Renal pelvis (tissue), 4 donors: ENCODE measurements around the gene CC2D1B. TPM values are rescaled to one million over a fixed set of nuclear protein-coding genes. Genes with fewer than 3 reads are reported as not detected.

ENCODE experiments used
- DNase-seq: peaks from one replicate; pipeline ENCODE4 v3.0.0-alpha.2; 2013
- polyA plus RNA-seq, 3 donors: library from polyadenylated mRNA; unstranded; fragments of 120-200 nt; gene quantifications; one replicate each; pipeline ENCODE4 v1.2.1, GENCODE V29; 2013; ENCODE audit not compliant: insufficient read length in 3 of 3

CC2D1B gene
- polyA plus RNA-seq, 3 donors: 25.5 to 35.4 (median 34.6) TPM

DNA sequence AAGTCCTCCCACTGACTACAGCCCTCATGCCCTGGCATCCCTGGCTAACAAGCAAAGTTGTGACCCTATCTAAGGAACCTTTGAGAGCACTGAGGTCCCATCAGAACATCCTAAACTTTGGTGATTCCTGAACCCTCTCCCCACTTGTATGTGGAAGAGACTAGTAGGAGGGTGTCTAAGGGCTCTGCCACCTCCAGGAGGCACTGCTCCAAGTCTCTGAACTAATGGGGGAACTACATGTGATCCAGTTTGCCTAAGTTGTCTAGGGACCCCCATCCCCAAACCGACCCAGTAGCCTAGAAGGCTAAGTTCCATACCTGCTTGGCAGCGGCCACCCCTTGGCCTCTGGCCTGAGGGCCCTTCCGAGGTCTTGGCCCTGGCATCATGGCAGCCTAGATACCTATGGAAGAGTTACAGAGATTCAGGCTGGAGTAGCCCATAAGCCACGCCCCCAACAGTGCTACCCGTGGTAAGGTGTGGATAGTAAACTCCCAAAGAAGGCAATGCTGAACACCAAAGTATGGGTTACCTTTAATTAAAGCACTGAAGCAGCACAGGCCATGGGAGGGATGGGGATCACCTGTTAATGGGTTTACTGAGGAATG, 1.7 kb downstream of the CC2D1B start:
- no peak for DNase-seq

DNA sequence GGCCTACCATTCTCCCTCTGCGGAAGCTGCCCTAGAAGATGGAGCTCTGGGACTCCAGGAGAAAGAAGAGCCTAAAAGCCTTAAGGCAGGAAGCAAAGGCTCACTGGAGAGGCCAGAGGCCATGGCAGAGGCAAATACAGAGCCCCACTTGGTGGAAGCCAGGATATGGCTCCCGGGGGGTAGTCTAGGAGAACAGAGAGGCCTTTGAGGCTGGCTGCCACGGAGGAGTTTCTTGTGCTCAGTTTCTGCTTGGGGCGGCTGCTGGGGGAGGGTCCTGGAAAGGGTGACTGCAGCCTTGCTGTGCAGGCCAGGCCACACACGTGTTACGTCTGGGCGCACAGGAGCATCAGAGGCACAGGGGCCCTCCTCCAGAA, 5.4 kb downstream of the CC2D1B start:
- no peak for DNase-seq

DNA sequence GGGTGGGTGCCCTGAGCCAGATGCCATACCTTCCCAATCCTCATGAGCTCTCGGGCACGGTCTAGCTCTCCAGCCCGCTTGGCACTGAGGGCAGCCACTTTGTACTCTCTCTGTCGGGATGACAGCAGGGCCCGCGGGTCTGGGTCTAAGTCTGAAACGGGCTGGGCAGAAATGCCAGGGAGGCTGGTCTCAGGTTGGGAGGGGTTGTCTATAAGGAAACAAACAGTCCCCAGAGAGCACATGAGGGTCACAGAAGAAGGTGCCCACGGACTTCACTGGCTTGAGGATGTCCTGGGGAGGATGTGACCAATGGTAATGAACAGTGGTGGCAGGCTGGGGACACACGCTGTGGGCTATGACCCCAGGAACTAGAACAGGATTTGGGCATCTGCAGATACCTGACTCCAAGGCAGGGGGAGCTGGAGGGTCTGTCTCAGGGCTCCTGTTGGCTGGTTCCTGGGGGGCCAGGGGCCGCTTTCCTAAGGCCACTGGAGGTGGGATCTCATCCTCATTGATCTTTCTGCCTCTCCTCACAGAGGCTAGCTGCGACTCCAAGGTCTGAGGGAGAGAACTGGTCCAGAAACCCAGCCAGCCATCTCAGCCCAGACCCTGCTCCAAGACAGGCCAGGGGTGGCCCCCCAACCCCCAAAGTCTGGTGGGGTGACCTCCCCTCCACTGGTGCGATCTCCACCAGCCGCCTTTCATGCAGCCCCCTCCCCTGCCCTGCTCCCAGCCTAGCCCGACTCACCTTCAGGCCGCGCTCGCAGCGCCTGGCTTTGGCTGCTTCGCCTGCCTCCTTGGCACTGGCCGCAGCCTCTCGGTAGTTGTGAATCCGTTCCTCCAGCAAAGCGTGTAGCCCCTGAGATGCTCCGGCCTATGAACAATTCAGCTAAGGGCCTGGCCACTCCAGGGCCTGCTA, 6.1 kb downstream of the CC2D1B start:
- no peak for DNase-seq

- no peak for DNase-seq
Measured at GRCh38 chr1:52358851-52359497, 7.0 kb downstream of the CC2D1B start.

DNA sequence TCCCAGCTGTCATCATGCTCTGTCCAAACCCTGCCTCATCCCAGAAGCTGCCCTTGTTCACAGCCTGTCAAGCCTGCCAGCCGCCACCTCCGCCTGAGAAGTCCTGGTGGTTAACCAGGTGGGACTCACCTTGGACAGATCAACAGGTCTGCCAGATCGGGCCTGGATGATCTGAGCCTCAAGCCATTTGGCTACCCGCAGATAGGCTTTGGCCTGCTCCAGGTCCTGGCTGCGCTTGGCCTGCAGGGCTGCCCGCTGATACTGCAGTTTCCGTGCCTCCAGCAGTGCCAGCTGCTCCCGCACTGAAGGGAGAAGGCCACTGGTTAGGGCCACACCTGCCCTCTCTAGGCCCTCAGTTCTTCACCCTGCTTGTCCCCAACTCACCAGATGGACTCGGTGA, 8.6 kb downstream of the CC2D1B start:
- DNase-seq: no peak

GRCh38 chr1:52356818-52357355, 9.1 kb downstream of the CC2D1B start:
- DNase-seq: no peak

GRCh38 chr1:52355847-52356505, 10.0 kb downstream of the CC2D1B start:
- no peak for DNase-seq

GRCh38 chr1:52355436-52355835, 10.6 kb downstream of the CC2D1B start:
- DNase-seq: no peak

DNA sequence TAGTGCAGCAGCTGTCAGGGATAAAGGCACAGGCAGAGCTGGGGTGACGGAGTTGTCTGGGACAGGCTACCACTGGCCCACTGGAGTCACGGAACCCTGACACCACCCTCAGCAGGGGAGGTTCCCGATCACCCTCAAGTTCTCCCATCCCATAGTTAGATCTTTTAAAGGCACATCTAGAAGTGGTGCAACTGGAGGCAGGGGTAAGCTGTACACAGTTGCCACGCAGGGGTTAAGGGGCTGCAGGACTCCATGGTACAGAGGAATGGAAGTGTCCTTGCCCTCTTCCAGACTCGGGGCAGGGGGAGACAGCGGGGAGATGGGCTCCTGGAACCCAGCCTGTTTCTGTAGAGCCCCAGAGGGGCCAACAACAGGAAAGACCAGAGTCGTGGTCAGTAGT, 13.3 kb downstream of the CC2D1B start:
- DNase-seq: no peak

DNA sequence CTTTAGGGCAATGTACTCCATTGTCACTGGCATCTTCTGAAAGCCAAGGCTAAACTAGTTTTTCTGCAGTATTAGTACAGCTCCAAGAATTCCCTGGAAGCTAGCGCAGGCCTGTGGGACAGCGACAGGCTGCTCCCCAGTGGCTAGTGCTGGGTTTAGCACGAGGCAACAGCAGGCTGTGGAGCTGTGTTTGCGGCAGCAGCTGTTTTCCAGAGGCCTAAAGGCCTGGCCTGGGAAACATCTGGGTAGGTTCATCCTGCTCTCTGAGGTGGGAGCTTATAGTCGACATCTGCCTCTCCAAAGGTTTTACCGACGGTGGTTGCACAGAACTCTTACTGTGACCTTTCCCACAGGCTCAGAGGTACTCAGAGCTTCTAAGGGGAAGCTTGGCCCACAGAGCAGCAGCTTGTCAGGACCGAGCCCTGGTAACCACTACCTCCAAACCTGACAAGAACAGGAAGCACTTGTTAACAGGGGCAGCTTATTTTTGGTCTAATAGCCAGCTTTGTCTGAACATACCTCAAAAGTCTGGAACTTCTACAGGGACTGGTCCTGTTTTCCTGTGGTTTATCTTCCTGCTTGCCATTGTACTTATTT, 17.2 kb downstream of the CC2D1B start:
- DNase-seq: no peak

GRCh38 chr1:52346653-52347052, 19.4 kb downstream of the CC2D1B start:
- DNase-seq: no peak

- DNase-seq: no peak
Measured at GRCh38 chr1:52345252-52345651, 20.8 kb downstream of the CC2D1B start.

DNA sequence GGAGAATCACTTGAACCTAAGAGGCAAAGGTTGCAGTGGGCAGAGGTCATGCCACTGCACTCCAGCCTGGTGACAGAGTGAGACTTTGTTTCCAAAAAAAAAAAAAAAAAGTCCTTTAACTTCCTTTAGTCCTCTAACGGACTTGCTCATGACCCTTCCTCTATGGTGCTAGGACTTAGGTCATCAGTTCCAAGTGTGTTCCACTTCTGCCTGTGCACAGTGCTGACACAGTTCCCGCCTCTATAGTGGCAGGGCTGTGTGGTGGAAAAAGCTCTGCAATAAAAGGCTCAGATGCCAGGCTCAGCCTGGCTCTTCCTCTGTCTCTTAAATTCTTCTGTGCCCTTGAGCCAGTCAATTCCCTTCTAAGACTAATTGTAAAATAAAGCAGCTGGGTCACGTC, 22.0 kb downstream of the CC2D1B start:
- no peak for DNase-seq

GRCh38 chr1:52341655-52342260, 24.2 kb downstream of the CC2D1B start:
- no peak for DNase-seq

DNA sequence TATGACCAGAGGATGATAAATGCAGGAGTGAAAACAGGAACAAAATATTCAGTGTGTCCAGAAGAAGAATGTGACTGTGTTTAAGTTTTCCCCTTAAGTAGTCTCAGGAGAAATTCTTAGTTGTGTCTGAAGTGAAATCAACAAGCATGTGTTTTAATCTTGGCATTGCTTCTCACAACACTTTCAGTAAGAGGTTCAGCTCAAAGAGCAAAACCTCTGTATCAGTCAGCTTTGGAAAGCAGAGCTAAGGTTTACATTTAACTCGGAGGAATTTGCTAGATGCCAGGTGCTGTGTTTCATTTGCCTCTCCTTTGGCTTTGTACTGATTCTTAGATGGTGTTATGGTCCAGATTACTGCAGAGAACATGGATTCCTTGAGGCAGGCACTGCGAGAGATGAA, 28.6 kb downstream of the CC2D1B start:
- no peak for DNase-seq

DNA sequence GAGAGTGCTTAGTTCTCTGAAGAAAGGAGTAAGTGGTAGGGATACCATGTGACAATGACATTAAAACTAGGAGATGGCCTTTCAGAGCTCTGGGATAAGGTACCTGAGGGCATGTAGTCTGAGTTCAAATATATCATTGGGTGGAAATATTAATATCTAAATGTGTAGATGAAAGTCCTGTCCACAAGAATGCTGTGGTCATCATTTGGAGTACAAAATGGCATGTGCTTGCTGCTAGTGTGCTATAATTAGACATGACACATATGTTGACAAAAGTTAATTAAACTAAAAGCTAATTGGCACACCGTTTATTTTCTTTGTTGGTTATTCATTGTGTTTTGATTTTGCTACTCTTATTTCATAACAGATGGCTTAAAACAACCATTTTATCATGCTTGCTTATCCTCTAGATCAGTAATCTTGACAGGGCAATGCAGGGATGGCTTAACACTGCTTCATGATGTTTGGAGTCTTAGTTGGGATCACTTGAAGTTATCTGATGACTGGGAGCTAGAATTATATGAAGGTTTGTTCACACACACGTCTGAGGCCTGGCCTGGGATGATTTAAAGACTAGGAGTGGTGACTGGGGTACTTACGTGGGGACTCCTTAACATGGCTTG, 31.0 kb downstream of the CC2D1B start:
- DNase-seq: no peak

DNA sequence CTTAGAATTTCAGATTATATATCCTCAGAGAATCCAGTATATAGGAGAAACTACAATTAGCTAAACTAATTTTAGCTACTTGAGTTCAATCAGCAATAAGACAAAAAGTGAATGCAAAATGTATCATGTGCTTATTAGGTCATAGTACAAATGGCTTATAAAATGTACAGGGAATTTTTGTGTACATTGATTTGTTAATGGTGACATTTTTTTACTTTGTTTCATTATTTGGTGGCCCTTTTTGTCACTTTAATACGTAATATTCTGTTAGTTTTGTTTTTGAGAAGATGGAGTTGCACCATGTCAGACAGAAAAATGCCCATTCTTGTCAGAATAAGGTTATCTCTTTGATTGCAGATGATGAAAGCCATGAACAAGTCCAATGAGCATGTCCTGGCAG, 33.6 kb downstream of the CC2D1B start:
- DNase-seq: no peak

DNA sequence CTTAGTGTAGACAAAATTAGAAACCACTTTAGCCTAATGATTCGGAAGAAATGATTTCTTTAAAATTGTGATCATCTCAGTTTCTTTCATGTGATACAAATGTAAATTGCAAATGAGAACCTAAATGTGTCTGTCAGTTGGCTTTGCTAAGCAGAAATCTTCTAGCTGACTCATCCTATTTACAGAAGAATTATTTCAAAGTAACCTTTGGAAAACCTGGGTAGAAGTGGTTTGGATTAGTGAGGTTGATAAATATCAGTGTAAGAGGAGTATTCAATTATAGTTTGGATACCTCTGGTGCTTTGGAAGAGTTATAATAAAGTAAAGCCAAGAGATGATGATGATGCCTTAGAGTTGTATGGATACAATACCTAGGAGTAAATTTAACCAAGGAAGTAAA, 37.4 kb downstream of the CC2D1B start:
- DNase-seq: no peak

- DNase-seq: no peak
Measured at GRCh38 chr1:52325786-52326185, 40.2 kb downstream of the CC2D1B start.

GRCh38 chr1:52323731-52324130, 42.3 kb downstream of the CC2D1B start:
- no peak for DNase-seq

DNA sequence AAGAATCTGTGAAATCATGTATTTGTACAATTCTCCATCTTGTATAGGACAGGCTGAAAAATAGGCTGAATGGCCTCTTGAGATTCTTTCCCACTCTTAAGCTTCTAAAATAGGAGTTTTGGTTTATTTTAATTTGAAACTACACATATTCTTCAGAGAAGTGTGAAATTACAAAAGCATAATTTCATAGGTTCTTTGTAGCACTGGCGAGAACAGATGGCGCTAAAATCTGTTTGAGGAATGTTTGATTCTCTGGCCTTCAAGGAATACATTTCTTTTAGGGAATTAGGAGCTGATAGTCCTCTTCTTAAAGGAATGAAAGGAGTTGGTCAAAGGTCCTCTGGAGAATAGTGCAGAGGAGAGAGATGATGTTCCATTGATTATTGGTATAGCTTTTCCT, 44.9 kb downstream of the CC2D1B start:
- DNase-seq: no peak
